Caco-2 (cell line): ENCODE data around the gene KCNQ1OT1. TPM values are rescaled to one million over a fixed set of nuclear protein-coding genes. Genes with fewer than 3 reads are reported as not detected.
A peak's percentile ranks its signal among the peaks of the same experiment; 100 is the strongest.

Experiments
- BruUV-seq: library from RNA; stranded (reverse); fragments of 400-500 nt; replicated peaks from 2 replicates; lab custom pipeline; 2021; lab: Mats Ljungman, UMichigan
- CTCF ChIA-PET: fragments of 300-600 bp; sonication (Branson Sonifier 250); formaldehyde crosslinking; loops from one replicate; lab custom pipeline; 2022; ENCODE audit warnings: antibody characterized with exemption; lab: Charles Lee
- POLR2A ChIA-PET: fragments of 300-600 bp; sonication (Branson Sonifier 250); formaldehyde crosslinking; loops from one replicate; lab custom pipeline; 2022; ENCODE audit warnings: antibody characterized with exemption; lab: Charles Lee
- DNase-seq, 2 experiments: peaks; one replicate each; pipeline versions ENCODE4 v3.0.0 to v3.0.0-alpha.2; 2020 to 2022
- H3K27me3 ChIP-seq: replicated peaks from 2 replicates; pipeline ENCODE4 v1.6.0; 2011; ENCODE audit warnings: low read length; ENCODE audit not compliant: control insufficient read depth, insufficient read depth
- H3K36me3 ChIP-seq: 2 replicates; pipeline ENCODE4 v1.5.1; 2011; ENCODE audit warnings: low read length; ENCODE audit not compliant: control insufficient read depth, insufficient read depth
- H3K4me1 ChIP-seq: fragments of 250-450 bp; sonication (Bioruptor Pico); 2 replicates; pipeline ENCODE4 v1.5.1; 2020; ENCODE audit warnings: mild to moderate bottlenecking
- H3K4me3 ChIP-seq: 2 replicates; pipeline ENCODE4 v1.5.1; 2011; ENCODE audit warnings: low read depth, mild to moderate bottlenecking, control low read depth, low read length
- H3K9me3 ChIP-seq: fragments of 250-450 bp; sonication (Bioruptor Pico); 2 replicates; pipeline ENCODE4 v1.5.1; 2020; ENCODE audit warnings: mild to moderate bottlenecking, moderate library complexity
- H3K27ac Mint-ChIP-seq: one replicate; pipeline ENCODE4 v1.8.0; 2022; ENCODE audit warnings: mixed read lengths; ENCODE audit not compliant: unreplicated experiment
- H3K27me3 Mint-ChIP-seq: one replicate; pipeline ENCODE4 v1.8.0; 2022; ENCODE audit warnings: mixed read lengths; ENCODE audit not compliant: insufficient read depth, unreplicated experiment
- H3K36me3 Mint-ChIP-seq: one replicate; pipeline ENCODE4 v1.8.0; 2022; ENCODE audit warnings: mild to moderate bottlenecking, mixed read lengths; ENCODE audit not compliant: insufficient read depth, unreplicated experiment
- H3K4me1 Mint-ChIP-seq: one replicate; pipeline ENCODE4 v1.8.0; 2022; ENCODE audit warnings: low read depth, mixed read lengths; ENCODE audit not compliant: unreplicated experiment
- H3K4me3 Mint-ChIP-seq: one replicate; pipeline ENCODE4 v1.8.0; 2022; ENCODE audit warnings: mild to moderate bottlenecking, moderate library complexity, mixed read lengths; ENCODE audit not compliant: unreplicated experiment
- H3K9me3 Mint-ChIP-seq: one replicate; pipeline ENCODE4 v1.8.0; 2022; ENCODE audit warnings: mixed read lengths; ENCODE audit not compliant: unreplicated experiment
- CTCF ChIP-seq, 2 experiments: fragments of 200-600 bp in 1 of 2; IDR thresholded peaks; 1 replicate in 1 of 2; 2 replicates in 1 of 2; pipeline versions ENCODE4 v1.5.1 to v1.8.0; 2011 to 2022; ENCODE audit warnings: antibody characterized with exemption in 1 of 2, control low read depth in 1 of 2, inconsistent platforms in 1 of 2, low read depth in 1 of 2, low read length in 1 of 2, mild to moderate bottlenecking in 1 of 2, moderate library complexity in 1 of 2; ENCODE audit not compliant: insufficient read depth in 1 of 2, severe bottlenecking in 1 of 2, unreplicated experiment in 1 of 2
- intact Hi-C: fragments of 100-400 bp; cut with micrococcal nuclease; formaldehyde crosslinking; loops from one replicate; pipeline ENCODE4 v1.10.0; 2022; ENCODE audit not compliant: unreplicated experiment
- total RNA-seq: library from RNA; stranded (reverse); gene quantifications from 2 replicates; pipeline ENCODE4 v1.2.3, GENCODE V29; 2022

KCNQ1OT1 gene
- total RNA-seq, 1 experiment from 2014 or later, result 7.5 TPM

- H3K4me1 ChIP-seq, result peaks cover 44% of the 10 kb centered on the region
- no peaks in the 10 kb centered on the region for H3K36me3 ChIP-seq
- no peak overlapping the region for H3K4me3 Mint-ChIP-seq
- H3K27me3 ChIP-seq, result no peaks in the 10 kb centered on the region
- CTCF ChIA-PET, result interaction anchor here (0.5 to 0.8 kb wide), 2 partner anchors 162 to 260 kb away, joined by 3 to 4 read pairs; no protein-coding TSS in a partner anchor
- POLR2A ChIA-PET, result no interaction called here
- H3K27me3 Mint-ChIP-seq, result no peaks in the 10 kb centered on the region
- no peak for TF ChIP-seq CTCF (IDR thresholded peaks at IDR 0.05; ENCODE audit: insufficient read depth in 1 of 2, low read depth in 1 of 2, low read length in 1 of 2, severe bottlenecking in 1 of 2, unreplicated experiment in 1 of 2)
- H3K9me3 Mint-ChIP-seq, result no peaks in the 10 kb centered on the region
- H3K36me3 Mint-ChIP-seq, result no peaks in the 10 kb centered on the region
- no peak overlapping the region for H3K4me3 ChIP-seq
- H3K27ac Mint-ChIP-seq, result peak overlapping the region; percentile 10
- DNase-seq, result peak in 1 of 2 experiments; percentile 18
- H3K9me3 ChIP-seq, result no peaks in the 10 kb centered on the region
- H3K4me1 Mint-ChIP-seq, result peaks cover 26% of the 10 kb centered on the region
- intact Hi-C loops, result no loop called here
- no TSS peak for BruUV-seq
Observed at GRCh38 chr11:2730272-2731129, 30.7 kb upstream of the KCNQ1OT1 start.

DNA sequence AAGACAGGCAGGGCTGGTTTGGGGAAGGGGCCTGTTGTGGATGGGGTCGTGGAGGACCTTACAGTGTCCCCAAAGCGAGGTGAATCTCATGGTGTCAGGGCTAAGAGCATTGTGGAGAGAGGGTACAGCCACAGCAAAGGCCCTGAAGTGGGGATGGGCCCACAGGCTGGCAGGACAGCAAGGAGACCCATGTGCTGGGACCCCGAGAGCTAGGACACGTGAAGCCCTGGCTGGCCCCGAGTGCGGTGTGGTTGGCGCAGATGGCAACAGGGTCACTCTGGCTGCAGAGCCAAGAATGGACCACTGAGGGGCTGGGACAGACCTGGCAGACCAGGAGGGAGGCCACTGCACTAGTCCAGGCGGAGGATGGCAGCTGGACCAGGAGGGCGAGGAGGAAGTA, 30.0 kb upstream of the KCNQ1OT1 start:
- Mint-ChIP-seq H3K27ac (no peak overlapping the region), H3K27me3 (no peaks in the 10 kb centered on the region), H3K36me3 (no peaks in the 10 kb centered on the region), H3K4me3 (no peak overlapping the region), H3K4me1 (peaks cover 28% of the 10 kb centered on the region), H3K9me3 (no peaks in the 10 kb centered on the region)
- Histone ChIP-seq H3K36me3 (no peaks in the 10 kb centered on the region), H3K9me3 (no peaks in the 10 kb centered on the region), H3K4me1 (peaks cover 51% of the 10 kb centered on the region), H3K27me3 (no peaks in the 10 kb centered on the region), H3K4me3 (no peak overlapping the region)
- no peak for DNase-seq
- BruUV-seq, result no TSS peak
- ChIA-PET POLR2A (no interaction called here), CTCF (no interaction called here)
- no peak for TF ChIP-seq CTCF (IDR thresholded peaks at IDR 0.05; ENCODE audit: insufficient read depth in 1 of 2, low read depth in 1 of 2, low read length in 1 of 2, severe bottlenecking in 1 of 2, unreplicated experiment in 1 of 2)
- intact Hi-C loops, result no loop called here

GRCh38 chr11:2728663-2729332, 29.0 kb upstream of the KCNQ1OT1 start:
- no peak overlapping the region for H3K4me3 ChIP-seq
- H3K4me3 Mint-ChIP-seq, result no peak overlapping the region
- TF ChIP-seq CTCF (IDR thresholded peaks at IDR 0.05; ENCODE audit: insufficient read depth in 1 of 2, low read depth in 1 of 2, low read length in 1 of 2, severe bottlenecking in 1 of 2, unreplicated experiment in 1 of 2), result no peak
- no peaks in the 10 kb centered on the region for H3K9me3 Mint-ChIP-seq
- no peak overlapping the region for H3K27ac Mint-ChIP-seq
- H3K4me1 Mint-ChIP-seq, result peaks cover 28% of the 10 kb centered on the region
- no peaks in the 10 kb centered on the region for H3K36me3 ChIP-seq
- H3K9me3 ChIP-seq, result no peaks in the 10 kb centered on the region
- peaks cover 58% of the 10 kb centered on the region for H3K4me1 ChIP-seq
- ChIA-PET POLR2A (no interaction called here), CTCF (no interaction called here)
- BruUV-seq, result no TSS peak
- H3K27me3 Mint-ChIP-seq, result no peaks in the 10 kb centered on the region
- no peaks in the 10 kb centered on the region for H3K27me3 ChIP-seq
- no peaks in the 10 kb centered on the region for H3K36me3 Mint-ChIP-seq
- DNase-seq, result no peak
- intact Hi-C loops, result no loop called here
